HuH-7.5 (cell line): ENCODE measurements around the gene DPYSL3.

ENCODE experiments used
- DNase-seq: peaks from one replicate; pipeline ENCODE4 v3.0.0; 2011; ENCODE audit warnings: low spot score

The DPYSL3 gene

DNA sequence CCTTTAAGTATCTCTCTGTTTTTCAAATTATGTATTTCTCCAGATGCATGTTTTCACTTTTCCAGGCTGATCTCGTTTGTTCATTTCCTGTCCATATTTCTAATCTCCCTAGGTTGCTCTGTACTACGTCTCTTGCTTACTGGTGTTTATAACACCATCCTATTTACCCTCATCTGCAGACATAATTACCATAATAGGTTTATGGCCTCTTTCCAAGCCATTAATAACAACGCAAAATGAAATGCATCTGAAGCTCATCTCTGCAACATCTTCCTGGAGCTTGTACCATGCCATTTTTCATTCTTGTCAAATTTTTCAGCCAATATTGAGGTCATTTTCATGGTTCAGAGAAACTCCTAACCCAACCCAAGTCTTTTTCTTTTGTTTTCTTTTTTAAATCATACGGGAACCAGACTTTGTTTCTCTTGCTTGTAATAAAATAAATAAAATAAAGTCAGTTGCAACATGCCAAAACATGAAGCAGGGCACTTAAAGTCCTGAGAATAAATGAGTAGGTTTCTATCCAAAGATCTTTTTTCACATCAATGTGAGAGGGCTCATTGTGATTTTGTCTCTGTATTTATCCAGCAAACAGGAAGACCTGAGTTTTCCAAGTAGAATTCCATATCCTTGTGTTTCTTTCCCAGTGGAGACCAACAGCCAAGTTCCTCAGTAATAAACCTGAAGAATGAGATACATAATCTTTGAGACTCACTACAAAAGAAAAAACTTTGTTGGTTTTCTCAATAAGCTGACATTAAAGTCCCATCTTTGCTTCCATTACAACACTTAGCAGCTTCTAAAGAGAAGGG is 37.0 kb downstream of the DPYSL3 start:
- no peak for DNase-seq

DNA sequence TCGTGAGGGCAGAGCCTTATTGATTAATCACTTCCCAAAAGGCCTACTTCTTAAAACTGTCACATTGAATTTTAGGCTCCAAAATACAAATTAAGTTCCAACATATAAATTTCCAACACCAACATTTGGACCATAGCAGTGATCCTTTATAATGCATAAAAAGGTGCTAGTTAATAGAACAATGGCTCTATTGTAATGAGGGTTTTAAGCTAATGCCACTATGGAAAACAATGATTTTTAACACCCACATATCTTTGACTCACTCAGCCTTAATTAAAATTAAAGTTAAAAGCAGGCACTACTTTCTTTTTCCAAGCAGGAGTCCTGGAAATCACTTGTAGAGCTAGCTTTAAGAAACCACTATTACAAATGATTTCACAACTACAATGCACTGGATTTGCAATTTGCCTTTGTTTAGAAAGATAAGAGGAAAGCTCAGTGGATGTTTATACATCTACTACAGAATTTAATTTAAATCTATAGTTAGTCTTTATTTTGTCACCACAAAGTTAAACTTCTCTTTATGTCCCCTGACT is 41.8 kb downstream of the DPYSL3 start:
- DNase-seq = no peak

GRCh38 chr5:147466360-147466980 is 43.4 kb downstream of the DPYSL3 start:
- no peak for DNase-seq

GRCh38 chr5:147465747-147466146 is 44.1 kb downstream of the DPYSL3 start:
- DNase-seq = no peak

- DNase-seq = no peak
These were observed 45.7 kb downstream of the DPYSL3 start for GRCh38 chr5:147464211-147464610.

- DNase-seq = no peak
These were observed 48.0 kb downstream of the DPYSL3 start for GRCh38 chr5:147461915-147462314.

DNA sequence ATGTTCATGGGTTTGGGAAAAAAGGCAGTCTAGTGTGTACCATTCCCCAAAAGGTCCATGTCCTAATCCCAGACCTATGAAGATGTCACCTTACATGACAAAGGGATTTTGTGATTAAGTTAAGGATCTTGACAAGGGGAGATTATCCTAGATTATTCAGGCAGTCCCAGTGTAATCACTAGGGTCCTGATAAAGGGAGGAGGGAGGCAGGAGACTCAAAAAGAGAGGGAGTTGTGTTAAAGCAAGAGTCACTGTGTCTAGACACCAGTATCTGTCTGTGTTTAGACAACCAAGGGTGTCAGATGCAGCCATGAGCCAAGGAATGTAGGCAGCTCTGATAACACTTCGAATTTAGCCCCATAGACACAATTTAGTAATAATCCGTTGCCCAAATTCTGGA is 49.5 kb downstream of the DPYSL3 start:
- DNase-seq = no peak

DNA sequence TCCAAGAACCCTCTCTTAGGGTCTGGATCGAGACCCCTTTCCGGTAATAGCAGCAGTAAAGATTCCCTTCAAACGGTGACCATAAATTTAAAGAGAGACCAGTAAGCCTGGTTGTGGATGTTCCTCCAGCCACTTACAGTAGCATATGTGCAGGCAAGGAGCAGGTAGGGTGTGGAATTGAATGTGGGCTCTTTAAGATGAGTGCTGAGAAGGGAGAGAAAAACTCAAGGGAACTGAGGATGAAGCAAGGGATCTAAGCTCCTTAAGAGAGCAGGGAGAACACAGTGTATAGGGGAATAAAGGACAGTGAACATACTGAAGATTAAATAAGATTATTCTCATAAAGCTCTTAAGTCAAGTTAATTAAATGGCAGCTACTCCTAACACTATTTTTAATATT is 51.3 kb downstream of the DPYSL3 start:
- DNase-seq = no peak

- no peak for DNase-seq
These were observed 53.9 kb downstream of the DPYSL3 start for GRCh38 chr5:147455822-147456450.

DNA sequence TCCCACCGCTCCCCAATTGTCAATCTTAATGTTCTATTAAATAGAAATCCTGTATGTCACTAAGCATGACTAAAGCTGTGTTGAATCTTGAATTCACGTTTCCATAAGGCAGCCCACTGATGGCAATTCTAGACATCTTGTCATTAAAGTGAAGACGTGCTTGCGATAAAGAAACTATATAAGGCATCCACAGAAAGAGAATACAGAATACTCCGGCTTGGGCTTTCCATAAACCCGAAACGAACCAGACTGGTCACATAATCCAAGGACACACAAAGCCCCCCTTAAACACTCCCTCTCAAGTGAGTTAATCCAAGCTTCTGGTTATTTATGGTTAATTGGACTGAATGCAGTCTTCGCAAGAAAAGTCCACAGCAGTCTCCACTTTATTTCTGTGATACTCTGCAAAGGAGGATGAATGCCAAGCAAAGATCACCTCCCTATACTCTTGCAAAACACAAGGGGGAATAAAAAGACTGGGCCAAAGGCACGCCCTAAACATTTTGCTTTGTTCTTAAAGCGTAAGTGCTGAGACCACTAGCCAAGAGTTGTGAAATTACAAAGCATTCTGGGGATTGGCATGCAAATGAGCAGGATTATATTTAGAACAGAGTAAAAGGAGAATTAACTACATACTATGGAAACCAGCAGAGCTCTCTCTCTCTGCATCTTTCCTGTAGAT is 54.7 kb downstream of the DPYSL3 start:
- DNase-seq = no peak

GRCh38 chr5:147453875-147454814 is 55.7 kb downstream of the DPYSL3 start:
- DNase-seq = peak; percentile 76

DNA sequence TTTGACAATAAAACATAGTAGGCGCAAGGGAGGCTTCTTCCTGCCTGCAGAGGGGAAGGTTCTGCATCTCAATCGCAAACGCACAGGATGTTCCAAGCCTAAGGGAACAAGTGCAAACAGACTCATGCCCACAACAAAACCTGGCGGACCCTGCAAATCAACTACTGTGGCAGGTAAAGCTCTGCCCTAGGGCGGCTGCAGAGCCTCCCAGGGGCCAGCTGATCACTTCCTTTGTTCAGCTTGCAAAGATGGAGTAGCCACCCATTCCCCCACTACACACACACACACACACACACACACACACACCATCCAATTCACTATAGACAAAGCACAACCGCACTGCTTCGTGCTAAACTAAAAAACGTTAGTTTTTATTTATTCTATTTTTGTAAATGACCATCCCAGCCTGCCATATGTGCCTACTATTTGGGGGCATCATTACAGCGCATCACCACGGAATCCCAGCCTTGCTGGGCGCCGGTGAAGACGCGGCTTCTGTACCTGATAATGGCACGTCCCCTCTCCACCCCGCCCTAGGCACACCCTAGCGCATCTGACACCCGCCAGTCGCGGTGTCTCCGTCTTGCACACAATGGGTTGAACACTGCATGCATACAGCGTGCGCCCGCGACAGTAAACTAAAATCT is 57.6 kb downstream of the DPYSL3 start:
- DNase-seq = no peak

DNA sequence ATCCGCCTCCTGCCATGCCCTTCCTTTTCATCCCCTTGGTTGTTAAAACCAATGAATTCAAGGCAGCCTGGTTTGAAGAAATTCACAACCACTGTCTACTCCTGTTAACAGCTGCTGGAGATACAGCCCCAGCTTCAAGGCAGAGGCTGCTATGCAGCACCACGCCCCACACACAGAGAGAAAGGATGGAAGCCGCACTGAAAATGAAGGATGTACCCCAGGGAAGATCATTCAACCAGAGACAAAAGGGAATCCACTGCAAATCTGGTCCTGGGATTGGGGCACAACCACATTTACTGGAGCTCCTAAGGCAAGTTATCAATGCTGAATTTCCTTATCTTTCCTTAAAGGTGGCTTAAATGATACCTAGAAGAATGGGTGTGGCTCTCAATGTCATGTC is 58.7 kb downstream of the DPYSL3 start:
- DNase-seq = no peak

- DNase-seq = no peak
These were observed 59.3 kb downstream of the DPYSL3 start for GRCh38 chr5:147450606-147451005.

DNA sequence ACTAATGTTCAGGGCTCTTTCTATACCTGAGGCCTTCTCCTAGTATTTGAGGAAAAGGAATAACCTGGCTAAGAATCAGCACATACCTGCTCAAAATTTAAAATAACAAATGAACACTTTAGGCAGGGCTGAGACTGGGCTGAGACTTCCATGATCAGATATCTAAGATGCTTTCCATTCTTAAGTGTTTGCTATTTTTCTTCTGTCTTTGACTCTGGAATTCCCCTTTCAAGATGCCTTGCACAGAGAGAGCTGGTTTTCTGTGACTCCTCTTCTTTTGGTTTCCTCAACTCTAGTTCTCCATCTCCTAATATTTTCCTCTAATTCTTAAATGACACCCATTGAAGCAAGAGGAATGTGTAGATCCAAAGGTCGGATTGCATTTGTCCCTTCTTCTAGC is 61.1 kb downstream of the DPYSL3 start:
- no peak for DNase-seq

DNA sequence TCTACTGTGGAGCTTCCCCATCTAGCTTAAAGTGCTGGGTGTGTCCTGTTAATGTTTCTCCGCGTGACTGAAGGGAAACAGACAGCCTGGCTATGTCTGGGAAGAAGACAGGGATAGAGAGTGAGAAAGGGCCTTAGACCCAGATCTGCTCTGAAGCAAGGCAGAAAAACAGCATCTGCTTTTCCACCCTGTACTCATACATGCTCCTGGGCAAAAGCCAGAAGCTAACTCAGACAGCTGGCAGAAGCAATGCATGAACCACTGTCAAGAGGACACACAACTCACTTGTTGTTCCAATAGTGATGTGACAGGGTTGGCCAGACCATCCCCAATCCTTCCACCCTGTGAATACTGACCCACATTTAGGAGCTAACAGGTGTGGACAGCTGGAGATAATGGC is 63.3 kb downstream of the DPYSL3 start:
- no peak for DNase-seq

DNA sequence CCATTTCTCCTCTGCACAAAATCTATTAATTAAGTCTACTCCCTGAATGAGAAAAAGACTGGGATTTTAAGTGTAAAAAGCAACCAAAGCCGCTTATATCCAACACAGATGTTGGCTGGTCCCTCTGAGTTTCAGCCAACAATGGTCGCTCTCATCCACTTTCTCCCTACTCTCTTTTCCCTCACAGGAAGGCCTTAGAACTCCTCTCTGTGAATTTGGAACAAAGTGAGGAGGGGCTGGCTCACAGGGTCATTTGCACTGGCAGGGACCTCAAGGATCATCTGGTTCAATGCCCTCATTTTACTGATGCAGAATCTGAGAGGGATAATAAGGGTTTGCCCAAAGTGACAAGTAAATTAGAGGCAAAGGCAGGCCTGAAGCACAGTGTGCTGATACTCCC is 64.0 kb downstream of the DPYSL3 start:
- DNase-seq = no peak

GRCh38 chr5:147445090-147445489 is 64.8 kb downstream of the DPYSL3 start:
- DNase-seq = no peak

DNA sequence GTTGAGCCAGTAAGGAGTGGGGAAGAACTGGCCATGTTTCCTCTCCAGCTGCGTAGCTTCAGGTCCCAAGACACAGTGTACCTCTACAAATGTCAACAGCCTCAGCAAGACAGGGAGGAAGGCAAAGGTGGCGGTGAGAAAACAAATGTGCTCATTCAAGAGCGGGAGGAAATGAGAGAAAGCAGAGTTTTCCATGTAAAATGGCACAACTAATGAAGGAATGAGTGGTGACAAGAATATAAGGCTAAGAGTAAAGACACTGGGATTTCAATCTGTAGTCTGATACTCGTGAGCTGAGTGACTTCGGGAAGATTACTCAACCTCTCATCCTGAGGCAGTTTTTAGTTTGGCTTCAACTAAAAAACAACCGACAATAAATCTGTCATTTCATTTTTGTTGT is 67.6 kb downstream of the DPYSL3 start:
- no peak for DNase-seq

- no peak for DNase-seq
These were observed 68.6 kb downstream of the DPYSL3 start for GRCh38 chr5:147441191-147441695.

DNA sequence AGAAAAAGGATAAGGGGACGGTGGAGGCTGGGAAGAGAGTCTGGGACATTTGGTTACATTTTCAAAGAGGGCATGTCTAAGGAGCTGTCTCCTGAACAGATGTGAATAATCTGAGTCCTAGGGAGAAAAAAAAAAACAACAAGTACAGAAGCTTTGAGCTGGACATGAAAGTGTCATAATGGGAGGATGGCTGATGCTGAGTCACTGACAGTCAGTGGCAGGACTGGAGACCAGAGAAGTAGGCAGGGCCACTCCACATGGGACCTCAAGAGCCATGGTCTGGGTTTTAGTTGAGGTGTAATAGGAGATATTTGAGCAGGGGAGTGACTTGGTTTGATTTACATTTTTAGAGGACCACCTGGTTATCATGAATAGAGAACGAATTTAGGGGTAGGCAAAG is 70.6 kb downstream of the DPYSL3 start:
- no peak for DNase-seq
